Vagina (tissue), 2 donors: ENCODE measurements around the gene LCN15.

Experiments
- POLR2AphosphoS5 ChIP-seq, 2 donors: sonication (generic); formaldehyde crosslinking; IDR thresholded peaks; one replicate each; pipeline ENCODE4 v1.9.0; 2017; ENCODE audit warnings: antibody characterized with exemption in 2 of 2, mild to moderate bottlenecking in 2 of 2, low read depth in 1 of 2; ENCODE audit not compliant: insufficient read depth in 1 of 2
- TF ChIP-seq, protein P1 (sequence below), 3 experiments: fragments of 450-650 bp in 2 of 3; fragments of 200-600 bp in 1 of 3; sonication (generic) in 1 of 3; IDR thresholded peaks; one replicate each; pipeline ENCODE4 v1.5.1; 2017 to 2019; ENCODE audit warnings: antibody characterized with exemption in 3 of 3, mild to moderate bottlenecking in 2 of 3, moderate library complexity in 2 of 3

DNA sequence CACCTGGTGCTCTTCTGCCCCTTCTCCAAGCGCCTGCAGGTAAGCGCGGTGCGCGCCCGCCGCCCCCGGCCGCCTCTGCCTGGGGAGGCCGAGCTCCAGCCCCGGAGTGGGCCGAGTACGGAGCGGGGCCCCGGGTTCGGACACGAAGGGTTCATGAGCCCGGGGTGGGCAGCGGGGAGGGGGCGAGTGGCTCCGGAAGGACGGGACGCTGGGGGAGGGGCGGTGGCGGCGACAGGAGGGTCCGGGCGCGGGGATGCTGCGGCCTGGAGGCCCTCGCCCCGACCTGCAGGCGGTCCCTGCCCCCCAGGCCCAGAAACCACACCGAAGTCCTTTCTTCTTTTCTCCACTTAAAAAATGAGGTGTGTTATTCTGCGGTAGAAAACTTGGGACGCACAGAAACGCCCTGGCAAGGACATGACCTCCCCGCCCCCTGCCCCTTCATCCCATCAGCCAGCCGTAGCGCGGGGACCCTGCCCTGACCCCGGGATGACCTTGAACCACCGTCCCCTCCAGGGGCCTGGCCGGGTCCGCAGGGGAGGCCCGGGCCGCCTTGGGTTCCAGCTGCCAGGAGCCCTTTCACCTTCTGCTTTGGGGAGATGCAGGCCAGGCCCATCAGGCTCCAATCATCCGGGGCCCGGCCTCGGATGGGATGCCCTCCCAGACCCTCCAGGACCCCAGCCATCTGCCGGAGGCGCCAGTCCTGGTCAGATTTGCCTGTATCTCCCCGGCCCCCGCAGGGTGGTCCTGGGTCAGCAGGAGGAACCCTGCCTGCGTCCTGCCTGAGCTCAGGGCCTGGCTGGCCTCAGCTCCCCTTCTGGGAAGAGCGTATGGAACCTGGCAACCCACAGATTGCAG, 51.4 kb downstream of the LCN15 start:
- TF ChIP-seq, protein P1, sequence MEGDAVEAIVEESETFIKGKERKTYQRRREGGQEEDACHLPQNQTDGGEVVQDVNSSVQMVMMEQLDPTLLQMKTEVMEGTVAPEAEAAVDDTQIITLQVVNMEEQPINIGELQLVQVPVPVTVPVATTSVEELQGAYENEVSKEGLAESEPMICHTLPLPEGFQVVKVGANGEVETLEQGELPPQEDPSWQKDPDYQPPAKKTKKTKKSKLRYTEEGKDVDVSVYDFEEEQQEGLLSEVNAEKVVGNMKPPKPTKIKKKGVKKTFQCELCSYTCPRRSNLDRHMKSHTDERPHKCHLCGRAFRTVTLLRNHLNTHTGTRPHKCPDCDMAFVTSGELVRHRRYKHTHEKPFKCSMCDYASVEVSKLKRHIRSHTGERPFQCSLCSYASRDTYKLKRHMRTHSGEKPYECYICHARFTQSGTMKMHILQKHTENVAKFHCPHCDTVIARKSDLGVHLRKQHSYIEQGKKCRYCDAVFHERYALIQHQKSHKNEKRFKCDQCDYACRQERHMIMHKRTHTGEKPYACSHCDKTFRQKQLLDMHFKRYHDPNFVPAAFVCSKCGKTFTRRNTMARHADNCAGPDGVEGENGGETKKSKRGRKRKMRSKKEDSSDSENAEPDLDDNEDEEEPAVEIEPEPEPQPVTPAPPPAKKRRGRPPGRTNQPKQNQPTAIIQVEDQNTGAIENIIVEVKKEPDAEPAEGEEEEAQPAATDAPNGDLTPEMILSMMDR (IDR thresholded peaks at IDR 0.05), result no peak
- no peak for TF ChIP-seq POLR2AphosphoS5 (IDR thresholded peaks at IDR 0.05; ENCODE audit: insufficient read depth in 1 of 2, low read depth in 1 of 2)
